ENCODE data around the gene REX1BD.
A peak's percentile ranks its signal among the peaks of the same experiment; 100 is the strongest.

The REX1BD gene

GRCh38 chr19:18559685-18560084 lies 28.9 kb upstream of the REX1BD start:
- Histone ChIP-seq H3K79me2 (ENCODE audit: insufficient read depth, low read length) (peaks cover 33% of the 10 kb centered on the region), H3K9me3 (ENCODE audit: insufficient read depth, low read depth, low read length) (no peaks in the 10 kb centered on the region), H4K20me1 (ENCODE audit: insufficient read depth, low read length, poor library complexity, severe bottlenecking) (peaks cover 9% of the 10 kb centered on the region), H3K4me2 (ENCODE audit: low read depth, low read length, poor library complexity, severe bottlenecking) (peak overlapping the region; percentile 99), H3K36me3 (ENCODE audit: insufficient read depth, low read length) (peaks cover 12% of the 10 kb centered on the region; the same call in 1 of the 2 replicates), H3F3A (ENCODE audit: low read depth) (peaks cover 4% of the 10 kb centered on the region; the same call in 1 of the 2 replicates), H3K9ac (ENCODE audit: low read depth, low read length, poor library complexity, severe bottlenecking) (peak overlapping the region; percentile 100), H3K4me1 (ENCODE audit: insufficient read depth, low read length, poor library complexity, severe bottlenecking) (peaks cover 17% of the 10 kb centered on the region), H2AFZ (ENCODE audit: low read length) (no peak overlapping the region), H3K9me2 (replicated peaks; ENCODE audit: low read depth, low read length) (no peaks in the 10 kb centered on the region), H3K27me3 (ENCODE audit: insufficient read depth, low read length, poor library complexity, severe bottlenecking) (no peaks in the 10 kb centered on the region), H3K4me3 (ENCODE audit: low read length, poor library complexity, severe bottlenecking) (peak overlapping the region; percentile 99)
- TF ChIP-seq, protein P1, sequence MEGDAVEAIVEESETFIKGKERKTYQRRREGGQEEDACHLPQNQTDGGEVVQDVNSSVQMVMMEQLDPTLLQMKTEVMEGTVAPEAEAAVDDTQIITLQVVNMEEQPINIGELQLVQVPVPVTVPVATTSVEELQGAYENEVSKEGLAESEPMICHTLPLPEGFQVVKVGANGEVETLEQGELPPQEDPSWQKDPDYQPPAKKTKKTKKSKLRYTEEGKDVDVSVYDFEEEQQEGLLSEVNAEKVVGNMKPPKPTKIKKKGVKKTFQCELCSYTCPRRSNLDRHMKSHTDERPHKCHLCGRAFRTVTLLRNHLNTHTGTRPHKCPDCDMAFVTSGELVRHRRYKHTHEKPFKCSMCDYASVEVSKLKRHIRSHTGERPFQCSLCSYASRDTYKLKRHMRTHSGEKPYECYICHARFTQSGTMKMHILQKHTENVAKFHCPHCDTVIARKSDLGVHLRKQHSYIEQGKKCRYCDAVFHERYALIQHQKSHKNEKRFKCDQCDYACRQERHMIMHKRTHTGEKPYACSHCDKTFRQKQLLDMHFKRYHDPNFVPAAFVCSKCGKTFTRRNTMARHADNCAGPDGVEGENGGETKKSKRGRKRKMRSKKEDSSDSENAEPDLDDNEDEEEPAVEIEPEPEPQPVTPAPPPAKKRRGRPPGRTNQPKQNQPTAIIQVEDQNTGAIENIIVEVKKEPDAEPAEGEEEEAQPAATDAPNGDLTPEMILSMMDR (conservative IDR thresholded peaks at IDR 0.05; ENCODE audit: low read length): no peak
- no peak for TF ChIP-seq EZH2phosphoT487 (IDR thresholded peaks at IDR 0.05; ENCODE audit: borderline replicate concordance)

- Histone ChIP-seq H3K4me2 (ENCODE audit: low read depth, low read length, poor library complexity, severe bottlenecking) (no peak overlapping the region), H3K36me3 (ENCODE audit: insufficient read depth, low read length) (peaks cover 24% of the 10 kb centered on the region; the same call in 1 of the 2 replicates), H3K9me2 (replicated peaks; ENCODE audit: low read depth, low read length) (no peaks in the 10 kb centered on the region), H3F3A (ENCODE audit: low read depth) (peaks cover 4% of the 10 kb centered on the region; the same call in 1 of the 2 replicates), H3K79me2 (ENCODE audit: insufficient read depth, low read length) (peaks cover 33% of the 10 kb centered on the region), H3K9me3 (ENCODE audit: insufficient read depth, low read depth, low read length) (no peaks in the 10 kb centered on the region), H3K27me3 (ENCODE audit: insufficient read depth, low read length, poor library complexity, severe bottlenecking) (no peaks in the 10 kb centered on the region), H3K4me1 (ENCODE audit: insufficient read depth, low read length, poor library complexity, severe bottlenecking) (peaks cover 17% of the 10 kb centered on the region), H4K20me1 (ENCODE audit: insufficient read depth, low read length, poor library complexity, severe bottlenecking) (peaks cover 9% of the 10 kb centered on the region), H3K9ac (ENCODE audit: low read depth, low read length, poor library complexity, severe bottlenecking) (no peak overlapping the region), H3K4me3 (ENCODE audit: low read length, poor library complexity, severe bottlenecking) (no peak overlapping the region), H2AFZ (ENCODE audit: low read length) (no peak overlapping the region)
- TF ChIP-seq, protein P1 (conservative IDR thresholded peaks at IDR 0.05; ENCODE audit: low read length): no peak
- TF ChIP-seq EZH2phosphoT487 (IDR thresholded peaks at IDR 0.05; ENCODE audit: borderline replicate concordance): no peak
These were observed 26.5 kb upstream of the REX1BD start for GRCh38 chr19:18562086-18562485.

- H3K4me1 ChIP-seq (ENCODE audit: insufficient read depth, low read length, poor library complexity, severe bottlenecking): peaks cover 4% of the 10 kb centered on the region
- H2AFZ ChIP-seq (ENCODE audit: low read length): no peak overlapping the region
- no peak overlapping the region for H3K9ac ChIP-seq (ENCODE audit: low read depth, low read length, poor library complexity, severe bottlenecking)
- H3K4me3 ChIP-seq (ENCODE audit: low read length, poor library complexity, severe bottlenecking): no peak overlapping the region
- H4K20me1 ChIP-seq (ENCODE audit: insufficient read depth, low read length, poor library complexity, severe bottlenecking): peaks cover 2% of the 10 kb centered on the region
- TF ChIP-seq, protein P1 (conservative IDR thresholded peaks at IDR 0.05; ENCODE audit: low read length): no peak
- no peak for TF ChIP-seq EZH2phosphoT487 (IDR thresholded peaks at IDR 0.05; ENCODE audit: borderline replicate concordance)
- no peaks in the 10 kb centered on the region for H3K9me2 ChIP-seq (replicated peaks; ENCODE audit: low read depth, low read length)
- peaks cover 47% of the 10 kb centered on the region; the same call in 1 of the 2 replicates for H3K36me3 ChIP-seq (ENCODE audit: insufficient read depth, low read length)
- no peaks in the 10 kb centered on the region for H3K9me3 ChIP-seq (ENCODE audit: insufficient read depth, low read depth, low read length)
- H3K27me3 ChIP-seq (ENCODE audit: insufficient read depth, low read length, poor library complexity, severe bottlenecking): no peaks in the 10 kb centered on the region
- peaks cover 3% of the 10 kb centered on the region; the same call in 1 of the 2 replicates for H3F3A ChIP-seq (ENCODE audit: low read depth)
- no peak overlapping the region for H3K4me2 ChIP-seq (ENCODE audit: low read depth, low read length, poor library complexity, severe bottlenecking)
- peaks cover 5% of the 10 kb centered on the region for H3K79me2 ChIP-seq (ENCODE audit: insufficient read depth, low read length)
These were observed 21.6 kb upstream of the REX1BD start for GRCh38 chr19:18566953-18567352.
